Islet of Langerhans (tissue), 1 donor: ENCODE data around the gene NRXN3.

Experiments used
- FAIRE-seq: peaks from one replicate; lab custom pipeline; 2011; peaks lifted over from hg19 to GRCh38; lab: Jason Lieb, UNC

The NRXN3 gene

DNA sequence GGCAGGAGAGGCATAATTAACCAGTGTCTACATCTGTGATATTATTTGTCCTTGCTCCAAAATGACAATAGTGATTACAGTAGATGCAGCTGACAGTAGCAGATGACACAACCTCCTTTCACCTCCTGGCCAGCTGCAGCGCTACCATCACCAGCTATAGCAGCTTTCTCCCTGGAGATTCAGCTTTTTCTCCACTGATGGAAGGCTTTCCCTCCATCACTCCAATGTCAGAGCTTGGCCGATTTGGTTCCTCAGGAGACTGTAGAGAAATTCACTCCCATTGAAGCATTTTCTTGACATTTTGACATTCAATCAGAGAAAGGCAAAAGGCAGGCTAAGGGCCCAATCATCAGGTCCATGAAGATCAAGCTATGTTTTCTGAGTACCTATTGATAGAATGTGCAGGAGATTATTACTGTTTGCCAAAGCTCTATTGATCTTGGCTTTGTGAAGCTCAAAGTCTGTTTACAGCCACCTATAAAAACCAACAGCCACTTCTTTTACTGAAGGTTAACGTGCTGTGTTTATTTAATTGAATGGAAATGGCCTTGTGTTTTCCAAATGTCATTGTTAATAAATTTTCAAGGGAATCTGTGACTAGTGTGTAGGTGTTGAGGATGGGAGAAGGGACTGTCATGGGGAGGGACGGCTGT, 1256.1 kb downstream of the NRXN3 start:
- no peak for FAIRE-seq

- FAIRE-seq: no peak
These were observed 1262.5 kb downstream of the NRXN3 start for GRCh38 chr14:79432640-79433039.

DNA sequence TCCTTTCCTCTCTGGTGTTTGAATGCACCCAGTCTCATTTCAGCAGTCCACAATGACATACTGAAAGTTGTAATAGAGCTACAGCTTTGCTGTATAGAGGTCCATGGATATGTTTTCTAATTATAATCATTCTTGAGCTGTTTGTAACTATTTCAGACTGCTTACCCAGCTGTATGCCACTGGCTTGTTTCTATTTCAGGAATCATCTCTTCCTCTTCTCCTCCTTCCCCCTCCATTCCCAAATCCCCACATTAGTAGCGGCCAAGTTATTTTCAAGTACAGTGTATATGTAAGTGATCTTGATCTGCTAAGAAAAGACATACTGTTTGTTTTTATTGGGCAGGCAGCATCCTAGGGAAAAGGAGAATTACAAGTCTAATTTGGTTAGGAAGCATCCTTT, 1266.2 kb downstream of the NRXN3 start:
- FAIRE-seq: no peak

GRCh38 chr14:79437951-79438350, 1267.8 kb downstream of the NRXN3 start:
- FAIRE-seq: no peak

DNA sequence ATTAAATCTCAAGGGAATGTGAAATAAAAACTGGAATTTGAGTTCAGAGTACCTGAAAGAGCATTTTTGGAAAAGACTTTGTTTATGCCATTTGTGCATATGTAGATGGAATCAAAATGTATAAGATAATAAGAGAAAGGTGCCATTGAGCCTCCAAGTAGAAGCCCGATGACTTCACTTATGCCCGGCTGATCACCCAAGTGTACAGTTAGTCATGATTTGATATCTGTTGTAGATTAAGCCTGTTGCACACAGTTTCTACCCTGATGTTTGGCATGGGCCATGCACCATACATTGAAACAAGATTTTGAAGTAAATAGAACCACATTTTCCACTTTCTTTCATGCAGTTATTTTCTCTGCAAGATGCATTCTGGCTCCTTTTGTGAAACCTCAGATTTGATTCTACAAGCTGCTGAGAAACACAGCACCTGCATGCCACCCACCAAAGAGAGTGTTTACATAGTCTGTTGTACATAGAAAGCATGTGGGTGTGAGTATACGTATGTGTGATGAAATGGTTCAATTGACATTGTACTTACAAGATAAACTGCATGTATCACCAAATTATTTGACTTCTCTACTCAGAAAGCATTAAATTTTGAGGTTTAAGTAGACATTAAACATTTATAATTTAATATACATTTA, 1268.6 kb downstream of the NRXN3 start:
- no peak for FAIRE-seq

DNA sequence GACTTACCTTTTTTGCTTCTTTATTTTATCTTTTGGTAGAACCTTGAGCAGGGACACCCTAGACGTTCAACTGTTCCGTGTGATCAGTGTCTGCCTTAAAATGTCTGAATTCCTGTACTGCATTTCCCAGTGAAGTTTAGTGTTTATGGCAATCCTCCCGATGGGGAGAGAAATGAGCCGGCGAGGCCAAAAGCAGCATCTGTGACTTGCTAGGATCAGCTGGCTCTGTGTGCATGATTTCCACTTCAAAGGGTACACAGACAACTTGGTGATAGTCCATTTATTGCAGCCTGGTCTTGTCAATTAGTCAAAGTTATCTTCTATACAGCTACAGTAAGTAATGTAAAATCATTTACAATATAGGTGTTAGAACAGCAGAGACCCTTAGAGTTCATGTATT, 1272.6 kb downstream of the NRXN3 start:
- FAIRE-seq: no peak

DNA sequence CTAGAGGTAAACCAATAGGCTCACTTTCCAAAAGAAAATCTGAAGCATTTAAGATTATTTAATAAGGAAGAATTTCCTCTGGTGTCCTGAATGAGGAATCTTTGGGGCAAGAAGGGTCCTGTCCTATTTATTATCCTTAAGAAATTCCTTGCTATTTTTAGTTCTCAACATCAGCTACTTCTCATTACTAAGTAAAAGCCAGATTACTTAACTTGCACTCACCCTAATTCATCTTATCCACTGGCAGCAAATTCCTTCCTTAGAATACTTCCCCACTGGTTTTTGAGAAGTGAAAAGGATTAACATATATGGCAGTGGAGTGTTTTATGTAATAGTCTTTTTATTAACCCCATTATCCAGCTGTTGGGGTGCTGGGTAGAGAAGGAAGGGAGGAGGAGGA, 1273.4 kb downstream of the NRXN3 start:
- FAIRE-seq: no peak

GRCh38 chr14:79448960-79449359, 1278.8 kb downstream of the NRXN3 start:
- no peak for FAIRE-seq

DNA sequence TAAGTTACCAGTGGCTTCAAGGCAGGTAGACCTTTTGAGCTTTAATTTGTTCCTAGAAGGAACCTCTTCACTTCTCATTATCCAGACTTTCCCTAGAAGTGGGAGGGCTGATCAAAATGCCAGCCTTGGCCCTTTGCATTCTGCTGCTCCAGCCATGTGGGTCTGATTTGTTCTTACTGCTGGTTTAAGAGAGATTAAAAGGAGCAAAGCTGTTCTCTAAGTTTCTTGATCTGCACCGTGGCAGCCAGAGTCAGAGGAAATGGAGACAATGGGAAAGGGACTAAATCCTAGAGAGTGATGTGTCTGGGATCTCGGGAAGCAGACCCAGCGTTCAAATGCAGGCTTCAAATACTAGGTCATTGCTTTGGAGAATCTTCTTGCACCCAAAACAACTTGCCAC, 1281.4 kb downstream of the NRXN3 start:
- FAIRE-seq: no peak

GRCh38 chr14:79453276-79453675, 1283.1 kb downstream of the NRXN3 start:
- no peak for FAIRE-seq

GRCh38 chr14:79464468-79464867, 1294.3 kb downstream of the NRXN3 start:
- no peak for FAIRE-seq

DNA sequence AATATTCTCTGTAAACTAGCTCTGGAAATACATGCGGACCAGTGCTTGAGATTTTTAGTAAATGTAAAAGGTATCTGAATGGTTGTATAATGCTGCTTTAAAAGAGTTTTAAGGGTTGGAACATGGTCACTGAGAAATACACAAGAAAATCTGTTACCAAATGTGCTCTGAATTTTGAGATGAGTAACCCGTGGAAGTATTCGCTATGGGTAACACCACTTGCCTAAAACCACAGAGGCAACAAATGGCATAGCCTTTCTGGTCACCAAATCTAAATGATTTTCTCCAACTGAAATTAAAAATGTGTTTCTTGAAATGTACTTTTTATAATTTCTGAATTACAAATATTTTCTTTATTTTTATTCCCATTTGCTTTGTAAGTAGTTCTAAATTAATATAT, 1295.5 kb downstream of the NRXN3 start:
- FAIRE-seq: no peak

DNA sequence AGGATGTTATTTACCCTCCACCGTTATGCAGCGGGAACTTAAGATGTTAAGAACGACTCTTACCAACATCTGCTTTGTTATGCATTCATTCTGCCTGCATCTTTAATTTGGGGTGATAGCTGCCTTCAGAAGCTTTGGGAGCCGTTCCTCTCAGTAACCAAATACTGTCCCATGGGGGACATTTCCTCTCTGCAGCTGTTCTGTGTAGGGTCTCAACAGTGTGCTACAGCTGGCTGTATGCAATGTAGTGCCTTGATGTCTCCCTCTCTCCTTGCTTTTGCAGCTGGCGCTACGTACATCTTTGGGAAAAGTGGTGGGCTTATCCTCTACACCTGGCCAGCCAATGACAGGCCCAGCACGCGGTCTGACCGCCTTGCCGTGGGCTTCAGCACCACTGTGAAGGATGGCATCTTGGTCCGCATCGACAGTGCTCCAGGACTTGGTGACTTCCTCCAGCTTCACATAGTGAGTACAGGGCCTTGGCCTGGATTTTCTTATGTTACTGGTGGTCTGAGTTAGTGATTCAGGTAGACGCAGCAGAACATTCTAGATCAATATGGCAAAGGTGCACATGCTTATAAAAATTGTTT, 1296.9 kb downstream of the NRXN3 start:
- FAIRE-seq: no peak

GRCh38 chr14:79467835-79468234, 1297.7 kb downstream of the NRXN3 start:
- FAIRE-seq: no peak

DNA sequence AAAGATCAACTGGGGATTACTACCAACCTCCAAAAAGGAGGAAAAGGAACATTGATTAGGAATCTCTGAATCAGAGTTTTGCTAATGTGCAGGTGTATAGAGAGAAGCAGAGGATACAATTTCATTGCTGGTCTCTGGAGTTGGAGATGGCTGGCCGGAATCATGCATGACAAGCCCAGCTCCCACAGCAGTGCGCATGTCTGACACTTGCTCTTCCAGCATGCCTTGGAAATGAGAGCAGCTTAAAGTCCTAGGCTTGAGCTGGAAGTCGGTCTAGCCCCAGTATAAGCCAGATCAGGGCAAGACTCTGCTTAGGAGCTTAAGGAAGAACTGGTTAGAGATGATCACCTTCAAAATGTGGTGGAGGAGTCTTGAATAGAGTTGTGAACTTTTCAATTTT, 1298.3 kb downstream of the NRXN3 start:
- FAIRE-seq: no peak

GRCh38 chr14:79473651-79474050, 1303.5 kb downstream of the NRXN3 start:
- FAIRE-seq: no peak

- FAIRE-seq: no peak
These were observed 1305.8 kb downstream of the NRXN3 start for GRCh38 chr14:79475887-79476532.

DNA sequence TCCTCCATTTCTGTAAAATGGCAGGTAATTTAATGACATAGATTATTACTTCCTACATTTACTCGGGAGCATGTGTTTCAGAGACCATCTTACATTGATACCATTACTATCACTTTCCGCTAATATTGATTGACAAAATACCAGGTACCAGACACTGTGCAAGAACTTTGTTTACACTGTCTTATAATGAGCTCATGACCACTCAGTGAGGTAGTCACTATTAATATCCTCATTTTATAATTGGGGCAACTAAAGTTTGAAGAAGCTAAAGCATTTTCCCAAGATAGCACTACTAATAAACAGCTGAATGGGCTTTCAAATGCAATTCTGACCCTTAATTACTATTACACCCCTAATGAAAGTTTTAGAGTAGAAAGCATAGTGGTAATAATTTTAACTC, 1306.4 kb downstream of the NRXN3 start:
- no peak for FAIRE-seq

GRCh38 chr14:79480212-79480611, 1310.0 kb downstream of the NRXN3 start:
- no peak for FAIRE-seq

- FAIRE-seq: no peak
These were observed 1312.7 kb downstream of the NRXN3 start for GRCh38 chr14:79482825-79483224.

DNA sequence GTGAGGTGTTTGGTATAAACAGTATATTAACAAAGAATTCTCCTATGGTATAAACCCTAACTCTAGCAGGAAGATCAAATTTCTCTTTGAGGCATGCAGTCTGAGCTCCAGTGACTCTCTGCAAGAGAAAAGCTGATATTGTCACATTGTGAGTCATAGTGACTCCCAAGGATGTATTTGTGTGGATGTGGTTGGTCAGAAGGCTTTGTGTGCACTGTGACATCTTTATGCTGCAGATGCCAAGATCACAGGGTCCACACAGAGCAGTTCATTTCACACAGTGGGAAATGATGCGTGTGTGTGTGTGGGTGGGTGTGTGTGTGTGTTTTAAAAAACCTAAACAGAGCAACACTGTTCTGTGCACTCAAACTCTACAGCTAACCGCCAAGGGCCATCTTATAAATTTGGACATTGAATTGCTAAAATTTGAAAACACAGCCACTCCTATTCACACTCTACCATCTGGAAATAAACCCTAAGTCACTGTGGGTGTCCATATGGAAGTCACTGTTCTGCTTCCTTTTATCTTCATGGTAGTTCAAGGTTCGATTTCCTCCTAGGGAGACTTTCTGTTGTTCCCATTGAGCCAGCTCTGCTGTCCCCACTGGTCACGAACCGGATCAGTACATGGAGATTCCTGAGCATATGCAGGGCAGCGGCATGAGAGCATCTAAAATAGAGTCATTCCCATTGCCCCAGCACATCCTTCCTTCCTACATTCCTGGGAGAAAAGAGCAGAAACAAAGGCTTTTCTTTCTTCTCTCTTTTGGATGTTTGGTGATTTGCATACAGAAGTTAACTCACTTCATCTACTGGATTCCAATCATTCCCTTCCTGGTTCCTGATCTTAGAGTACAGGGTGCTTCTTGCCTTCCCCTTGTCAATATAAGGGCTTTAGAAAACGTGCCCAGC, 1313.6 kb downstream of the NRXN3 start:
- FAIRE-seq: no peak

DNA sequence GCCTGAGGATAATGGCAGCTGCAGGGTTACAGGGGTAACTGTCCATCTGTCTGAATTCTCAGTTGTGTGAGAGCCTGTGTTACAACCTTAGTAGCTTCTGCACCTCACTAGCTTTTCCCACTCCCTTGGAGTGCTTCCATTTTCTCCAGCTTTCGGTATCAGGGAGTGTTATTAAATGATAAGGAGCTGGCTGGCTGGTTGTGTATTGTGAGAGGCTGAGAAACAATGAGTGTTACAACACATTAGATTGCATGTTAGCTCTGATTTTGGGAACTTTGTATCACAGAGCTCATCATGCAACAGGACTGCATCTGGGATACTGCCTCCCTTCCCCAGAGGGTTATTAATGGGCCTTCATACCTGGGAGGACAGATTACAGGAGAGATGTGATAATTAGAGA, 1317.5 kb downstream of the NRXN3 start:
- FAIRE-seq: no peak
